ENCODE data around the gene CAMK1D. TPM values are rescaled to one million over a fixed set of nuclear protein-coding genes. Genes with fewer than 3 reads are reported as not detected.

CAMK1D gene
- total RNA-seq, 1 donor from 2014 or later = 12.8 TPM

GRCh38 chr10:12750526-12751201 lies 401.3 kb downstream of the CAMK1D start:
- intact Hi-C loops (cut with DNase I) = no loop called here
- H3K4me1 ChIP-seq = no peaks in the 10 kb centered on the region
- DNase-seq (ENCODE audit: extremely low spot score in 2 of 2) = no peak
- TF ChIP-seq CTCF (IDR thresholded peaks at IDR 0.05) = no peak
- no peak for TF ChIP-seq POLR2A (IDR thresholded peaks at IDR 0.05)
- no peak for TF ChIP-seq POLR2AphosphoS5 (IDR thresholded peaks at IDR 0.05; ENCODE audit: insufficient read depth in 1 of 2, low read depth in 1 of 2)
- no peaks in the 10 kb centered on the region for H3K27me3 ChIP-seq
- no peak overlapping the region for H3K4me3 ChIP-seq
- no peaks in the 10 kb centered on the region for H3K9me3 ChIP-seq
- H3K27ac ChIP-seq = no peak overlapping the region
- H3K36me3 ChIP-seq = no peaks in the 10 kb centered on the region

GRCh38 chr10:12755075-12755474 lies 405.7 kb downstream of the CAMK1D start:
- Histone ChIP-seq H3K27me3 (no peaks in the 10 kb centered on the region), H3K36me3 (no peaks in the 10 kb centered on the region), H3K27ac (no peak overlapping the region), H3K4me3 (no peak overlapping the region), H3K4me1 (no peaks in the 10 kb centered on the region), H3K9me3 (no peaks in the 10 kb centered on the region)
- intact Hi-C loops (cut with DNase I) = no loop called here
- DNase-seq (ENCODE audit: extremely low spot score in 2 of 2) = no peak
- TF ChIP-seq CTCF (IDR thresholded peaks at IDR 0.05) (no peak), POLR2A (IDR thresholded peaks at IDR 0.05) (no peak), POLR2AphosphoS5 (IDR thresholded peaks at IDR 0.05; ENCODE audit: insufficient read depth in 1 of 2, low read depth in 1 of 2) (no peak)

- H3K36me3 ChIP-seq = peaks cover 0 to 7% of the 10 kb centered on the region in 2 donors
- no peaks in the 10 kb centered on the region for H3K9me3 ChIP-seq
- DNase-seq (ENCODE audit: extremely low spot score in 2 of 2) = no peak
- H3K27ac ChIP-seq = no peak overlapping the region
- intact Hi-C loops (cut with DNase I) = no loop called here
- no peak overlapping the region for H3K4me3 ChIP-seq
- no peaks in the 10 kb centered on the region for H3K27me3 ChIP-seq
- H3K4me1 ChIP-seq = no peaks in the 10 kb centered on the region
- TF ChIP-seq CTCF (IDR thresholded peaks at IDR 0.05) (no peak), POLR2AphosphoS5 (IDR thresholded peaks at IDR 0.05; ENCODE audit: insufficient read depth in 1 of 2, low read depth in 1 of 2) (no peak), POLR2A (IDR thresholded peaks at IDR 0.05) (no peak)
These were observed 408.0 kb downstream of the CAMK1D start for GRCh38 chr10:12757351-12757750.

- Histone ChIP-seq H3K4me1 (no peaks in the 10 kb centered on the region), H3K9me3 (no peaks in the 10 kb centered on the region), H3K4me3 (no peak overlapping the region), H3K36me3 (peaks cover 0 to 11% of the 10 kb centered on the region in 2 donors), H3K27ac (no peak overlapping the region), H3K27me3 (no peaks in the 10 kb centered on the region)
- intact Hi-C loops (cut with DNase I) = no loop called here
- no peak for DNase-seq (ENCODE audit: extremely low spot score in 2 of 2)
- TF ChIP-seq POLR2AphosphoS5 (IDR thresholded peaks at IDR 0.05; ENCODE audit: insufficient read depth in 1 of 2, low read depth in 1 of 2) (no peak), CTCF (IDR thresholded peaks at IDR 0.05) (no peak), POLR2A (IDR thresholded peaks at IDR 0.05) (no peak)
These were observed 408.9 kb downstream of the CAMK1D start for GRCh38 chr10:12758271-12758670.

GRCh38 chr10:12766223-12766622 lies 416.9 kb downstream of the CAMK1D start:
- Histone ChIP-seq H3K4me1 (no peaks in the 10 kb centered on the region), H3K27ac (no peak overlapping the region), H3K9me3 (no peaks in the 10 kb centered on the region), H3K27me3 (no peaks in the 10 kb centered on the region), H3K36me3 (peaks cover 0 to 18% of the 10 kb centered on the region in 2 donors), H3K4me3 (no peak overlapping the region)
- intact Hi-C loops (cut with DNase I) = no loop called here
- DNase-seq (ENCODE audit: extremely low spot score in 2 of 2) = no peak
- TF ChIP-seq CTCF (IDR thresholded peaks at IDR 0.05) = no peak
- no peak for TF ChIP-seq POLR2AphosphoS5 (IDR thresholded peaks at IDR 0.05; ENCODE audit: insufficient read depth in 1 of 2, low read depth in 1 of 2)
- no peak for TF ChIP-seq POLR2A (IDR thresholded peaks at IDR 0.05)
